HG03135 (cell line): ENCODE measurements around the gene IARS1.

Experiments used
- ATAC-seq: cut with Tn5 transposase; IDR thresholded peaks from one replicate; pipeline ENCODE4 v1.9.1; 2021; ENCODE audit warnings: mild to moderate bottlenecking, moderate library complexity; ENCODE audit not compliant: unreplicated experiment

IARS1 gene

GRCh38 chr9:92295827-92296258 lies 2.3 kb upstream of the IARS1 start:
- no peak for ATAC-seq

- ATAC-seq = no peak
Measured at GRCh38 chr9:92295240-92295790, 1.8 kb upstream of the IARS1 start.

GRCh38 chr9:92294297-92294676 lies 790 bp upstream of the IARS1 start:
- no peak for ATAC-seq

GRCh38 chr9:92293075-92293354 lies 482 bp downstream of the IARS1 start:
- no peak for ATAC-seq

- no peak for ATAC-seq
Measured at GRCh38 chr9:92292338-92293074, 991 bp downstream of the IARS1 start.

GRCh38 chr9:92291577-92291976 lies 1.9 kb downstream of the IARS1 start:
- no peak for ATAC-seq

GRCh38 chr9:92290785-92291429 lies 2.6 kb downstream of the IARS1 start:
- no peak for ATAC-seq

GRCh38 chr9:92289708-92290390 lies 3.6 kb downstream of the IARS1 start:
- no peak for ATAC-seq

- ATAC-seq = no peak
Measured at GRCh38 chr9:92279302-92279701, 14.2 kb downstream of the IARS1 start.

- no peak for ATAC-seq
Measured at GRCh38 chr9:92278110-92278509, 15.4 kb downstream of the IARS1 start.

GRCh38 chr9:92276331-92277032 lies 17.0 kb downstream of the IARS1 start:
- no peak for ATAC-seq

- ATAC-seq = no peak
Measured at GRCh38 chr9:92275541-92275940, 18.0 kb downstream of the IARS1 start.

- no peak for ATAC-seq
Measured at GRCh38 chr9:92270511-92270910, 23.0 kb downstream of the IARS1 start.

GRCh38 chr9:92266486-92266885 lies 27.0 kb downstream of the IARS1 start:
- ATAC-seq = no peak

- ATAC-seq = no peak
Measured at GRCh38 chr9:92265154-92265553, 28.3 kb downstream of the IARS1 start.

GRCh38 chr9:92263131-92263530 lies 30.4 kb downstream of the IARS1 start:
- ATAC-seq = no peak

- no peak for ATAC-seq
Measured at GRCh38 chr9:92257327-92257726, 36.2 kb downstream of the IARS1 start.

GRCh38 chr9:92254381-92255337 lies 38.8 kb downstream of the IARS1 start:
- ATAC-seq = no peak

- no peak for ATAC-seq
Measured at GRCh38 chr9:92253656-92254055, 39.8 kb downstream of the IARS1 start.

- ATAC-seq = no peak
Measured at GRCh38 chr9:92247981-92248380, 45.5 kb downstream of the IARS1 start.
